Loucy (cell line): ENCODE data around the gene FGD6.

Source experiments
- EZH2phosphoT487 ChIP-seq: fragments of 200-600 bp; IDR thresholded peaks from 2 replicates; pipeline ENCODE4 v1.6.1; 2018; ENCODE audit warnings: antibody characterized with exemption, mild to moderate bottlenecking, moderate library complexity, borderline replicate concordance
- TF ChIP-seq, protein P1 (sequence below): fragments of 200-600 bp; sonication (generic); conservative IDR thresholded peaks from 2 replicates; pipeline ENCODE4 v1.5.1; 2014; ENCODE audit warnings: mild to moderate bottlenecking, antibody characterized with exemption, low read length

DNA sequence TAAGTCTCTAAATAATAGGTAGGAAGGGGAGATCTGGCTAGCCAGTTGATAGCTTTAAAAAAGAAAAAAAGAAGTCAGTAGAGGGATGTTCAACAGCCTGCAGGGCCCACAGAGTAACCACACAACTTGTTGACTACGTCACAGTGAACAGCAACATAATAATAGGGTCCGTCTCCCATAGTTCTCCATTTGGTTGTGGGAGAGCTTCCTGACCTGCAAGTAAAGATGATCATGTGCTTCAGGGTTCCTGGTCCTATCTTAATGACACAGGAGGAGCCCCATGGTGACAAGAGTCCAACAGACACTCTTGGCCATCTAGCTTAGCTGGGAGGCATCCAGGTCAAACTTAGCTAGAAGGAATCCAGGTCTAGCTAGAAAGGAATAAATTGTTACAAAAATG lies 36.2 kb downstream of the FGD6 start:
- TF ChIP-seq, protein P1, sequence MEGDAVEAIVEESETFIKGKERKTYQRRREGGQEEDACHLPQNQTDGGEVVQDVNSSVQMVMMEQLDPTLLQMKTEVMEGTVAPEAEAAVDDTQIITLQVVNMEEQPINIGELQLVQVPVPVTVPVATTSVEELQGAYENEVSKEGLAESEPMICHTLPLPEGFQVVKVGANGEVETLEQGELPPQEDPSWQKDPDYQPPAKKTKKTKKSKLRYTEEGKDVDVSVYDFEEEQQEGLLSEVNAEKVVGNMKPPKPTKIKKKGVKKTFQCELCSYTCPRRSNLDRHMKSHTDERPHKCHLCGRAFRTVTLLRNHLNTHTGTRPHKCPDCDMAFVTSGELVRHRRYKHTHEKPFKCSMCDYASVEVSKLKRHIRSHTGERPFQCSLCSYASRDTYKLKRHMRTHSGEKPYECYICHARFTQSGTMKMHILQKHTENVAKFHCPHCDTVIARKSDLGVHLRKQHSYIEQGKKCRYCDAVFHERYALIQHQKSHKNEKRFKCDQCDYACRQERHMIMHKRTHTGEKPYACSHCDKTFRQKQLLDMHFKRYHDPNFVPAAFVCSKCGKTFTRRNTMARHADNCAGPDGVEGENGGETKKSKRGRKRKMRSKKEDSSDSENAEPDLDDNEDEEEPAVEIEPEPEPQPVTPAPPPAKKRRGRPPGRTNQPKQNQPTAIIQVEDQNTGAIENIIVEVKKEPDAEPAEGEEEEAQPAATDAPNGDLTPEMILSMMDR, result no peak
- TF ChIP-seq EZH2phosphoT487, result no peak
